Measurements from ENCODE around the gene NR2F2. TPM values are rescaled to one million over a fixed set of nuclear protein-coding genes. Genes with fewer than 3 reads are reported as not detected.

The NR2F2 gene
- total RNA-seq, 1 donor from 2014 or later: 135 TPM

- Mint-ChIP-seq H3K4me1 (ENCODE audit: unreplicated experiment) (peaks cover 82% of the 10 kb centered on the region), H3K9me3 (no peaks in the 10 kb centered on the region), H3K36me3 (peaks cover 29% of the 10 kb centered on the region), H3K27ac (peak overlapping the region; percentile 93), H3K4me3 (peak overlapping the region; percentile 95), H3K27me3 (peaks cover 40% of the 10 kb centered on the region)
- no peak for TF ChIP-seq CTCF (conservative IDR thresholded peaks at IDR 0.05)
- DNase-seq (ENCODE audit: extremely low spot score, unreplicated experiment): peak; percentile 66
Observed at GRCh38 chr15:96343113-96344059, 12.9 kb downstream of the NR2F2 start.

- peak overlapping the region; percentile 93 for H3K27ac Mint-ChIP-seq
- peaks cover 23% of the 10 kb centered on the region for H3K36me3 Mint-ChIP-seq
- H3K9me3 Mint-ChIP-seq: no peaks in the 10 kb centered on the region
- H3K4me1 Mint-ChIP-seq (ENCODE audit: unreplicated experiment): peaks cover 87% of the 10 kb centered on the region
- no peak for TF ChIP-seq CTCF (conservative IDR thresholded peaks at IDR 0.05)
- no peak for DNase-seq (ENCODE audit: extremely low spot score, unreplicated experiment)
- H3K27me3 Mint-ChIP-seq: peaks cover 46% of the 10 kb centered on the region
- peak overlapping the region; percentile 95 for H3K4me3 Mint-ChIP-seq
Observed at GRCh38 chr15:96344060-96344705, 13.7 kb downstream of the NR2F2 start.

- Mint-ChIP-seq H3K36me3 (peaks cover 15% of the 10 kb centered on the region), H3K27me3 (peaks cover 48% of the 10 kb centered on the region), H3K27ac (peak overlapping the region; percentile 93), H3K4me3 (peak overlapping the region; percentile 95), H3K9me3 (no peaks in the 10 kb centered on the region), H3K4me1 (ENCODE audit: unreplicated experiment) (peaks cover 87% of the 10 kb centered on the region)
- DNase-seq (ENCODE audit: extremely low spot score, unreplicated experiment): no peak
- no peak for TF ChIP-seq CTCF (conservative IDR thresholded peaks at IDR 0.05)
Observed at GRCh38 chr15:96344706-96345559, 14.4 kb downstream of the NR2F2 start.

- peak overlapping the region; percentile 95 for H3K4me3 Mint-ChIP-seq
- H3K27ac Mint-ChIP-seq: peak overlapping the region; percentile 93
- no peak for DNase-seq (ENCODE audit: extremely low spot score, unreplicated experiment)
- H3K4me1 Mint-ChIP-seq (ENCODE audit: unreplicated experiment): peaks cover 88% of the 10 kb centered on the region
- no peaks in the 10 kb centered on the region for H3K9me3 Mint-ChIP-seq
- H3K27me3 Mint-ChIP-seq: peaks cover 54% of the 10 kb centered on the region
- H3K36me3 Mint-ChIP-seq: peaks cover 12% of the 10 kb centered on the region
- peak; percentile 82 for TF ChIP-seq CTCF (conservative IDR thresholded peaks at IDR 0.05)
Observed at GRCh38 chr15:96345560-96346399, 15.3 kb downstream of the NR2F2 start.
